ENCODE measurements around the gene PDCD7.
"Not testable (repeated sequence)": the region's sequence is repeated elsewhere in the genome, so short reads cannot be mapped to it uniquely, and the experiment has no call there.

Gene PDCD7

DNA sequence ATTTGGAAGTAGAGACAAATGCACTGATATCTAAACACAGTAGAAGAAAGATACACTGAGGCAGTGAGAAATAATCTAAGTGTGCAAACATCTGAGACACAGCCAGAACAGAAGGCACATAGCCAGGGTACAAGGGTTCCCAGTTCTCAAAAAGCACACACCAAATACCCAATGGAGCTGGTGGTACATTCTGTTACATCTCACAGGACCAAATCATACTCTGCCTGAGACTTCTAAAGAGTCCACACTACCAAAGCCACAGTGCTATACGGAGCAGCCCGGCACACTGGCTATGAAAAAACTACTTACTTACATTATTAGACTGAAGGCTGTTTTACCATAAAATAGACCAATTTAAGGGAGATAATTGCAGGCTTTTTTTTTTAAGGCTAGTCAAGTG is 32.3 kb upstream of the PDCD7 start:
- DNase-seq (ENCODE audit: insufficient read length, low spot score) (no peak), FAIRE-seq (no peak)
- TF ChIP-seq PAX5 (IDR thresholded peaks at IDR 0.05; ENCODE audit: insufficient read depth, low read length, severe bottlenecking) (no peak), POLR2AphosphoS5 (IDR thresholded peaks at IDR 0.05; ENCODE audit: low read depth, low read length) (no peak), SPI1 (IDR thresholded peaks at IDR 0.05; ENCODE audit: low read depth, low read length) (no peak), TAF1 (IDR thresholded peaks at IDR 0.05; ENCODE audit: low read depth, low read length) (no peak), POU2F2 (IDR thresholded peaks at IDR 0.05; ENCODE audit: low read depth, low read length) (no peak), POLR2A (IDR thresholded peaks at IDR 0.05; ENCODE audit: low read depth, low read length) (no peak)

DNA sequence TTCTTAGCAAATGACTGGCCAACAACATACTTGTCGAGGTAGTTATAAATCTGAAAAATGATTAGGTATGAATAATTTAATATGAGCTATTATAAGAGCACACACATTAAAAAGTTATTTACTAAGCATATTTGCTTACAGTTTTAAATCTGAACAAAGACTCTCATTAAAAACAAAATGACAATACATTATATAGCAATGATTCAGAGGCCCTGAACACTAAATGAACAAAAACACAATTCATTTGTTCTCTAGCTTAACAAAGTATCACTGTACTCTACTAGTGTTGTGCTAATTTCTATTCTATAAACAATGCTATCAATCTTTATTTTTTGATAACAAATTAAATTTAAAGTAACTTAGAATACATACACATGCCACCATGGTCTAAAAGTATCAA is 30.5 kb upstream of the PDCD7 start:
- no peak for DNase-seq (ENCODE audit: insufficient read length, low spot score)
- TF ChIP-seq POLR2AphosphoS5 (IDR thresholded peaks at IDR 0.05; ENCODE audit: low read depth, low read length), result no peak
- FAIRE-seq, result no peak

DNA sequence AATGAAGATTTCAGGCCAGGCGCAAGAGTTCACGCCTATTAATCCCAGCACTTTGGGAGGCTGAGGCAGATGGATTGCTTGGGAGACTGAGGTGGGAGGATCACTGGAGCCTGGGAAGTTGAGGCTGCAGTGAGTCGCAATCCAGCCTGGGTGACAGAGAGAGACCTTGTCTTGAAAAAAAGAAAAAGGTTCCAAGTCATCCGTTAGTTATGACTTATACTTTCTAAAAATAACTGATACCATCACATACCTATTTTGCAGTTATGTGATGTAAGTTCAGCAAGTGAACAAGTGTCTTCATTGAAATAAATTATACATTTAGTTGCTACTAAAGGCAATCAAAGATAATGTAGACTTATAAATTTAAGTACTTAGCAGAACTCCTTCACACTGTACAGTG is 29.4 kb upstream of the PDCD7 start:
- FAIRE-seq (no peak), DNase-seq (ENCODE audit: insufficient read length, low spot score) (no peak)
- no peak for TF ChIP-seq POU2F2 (IDR thresholded peaks at IDR 0.05; ENCODE audit: low read depth, low read length)
- no peak for TF ChIP-seq POLR2AphosphoS5 (IDR thresholded peaks at IDR 0.05; ENCODE audit: low read depth, low read length)
- no peak for TF ChIP-seq PAX5 (IDR thresholded peaks at IDR 0.05; ENCODE audit: insufficient read depth, low read length, severe bottlenecking)
- no peak for TF ChIP-seq SPI1 (IDR thresholded peaks at IDR 0.05; ENCODE audit: low read depth, low read length)
- TF ChIP-seq POLR2A (IDR thresholded peaks at IDR 0.05; ENCODE audit: low read depth, low read length), result no peak
- no peak for TF ChIP-seq TAF1 (IDR thresholded peaks at IDR 0.05; ENCODE audit: low read depth, low read length)

DNA sequence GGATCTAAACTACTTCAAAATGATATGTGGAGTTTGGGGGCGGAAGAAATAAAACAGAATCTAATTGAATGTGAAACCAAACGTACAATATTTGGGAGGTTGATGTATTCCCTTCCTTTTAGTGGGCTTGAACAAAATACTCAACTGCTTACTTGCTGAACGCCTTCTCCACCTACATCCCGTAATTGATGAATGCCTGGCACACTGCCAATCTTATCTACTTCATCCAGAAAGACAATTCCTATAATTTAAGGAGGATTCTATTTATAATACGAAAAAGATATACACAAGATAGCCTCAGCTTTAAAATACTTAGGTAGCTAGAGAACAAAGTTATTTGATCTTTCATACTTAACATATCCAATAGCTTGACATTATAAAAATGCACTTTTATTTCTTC is 23.1 kb upstream of the PDCD7 start:
- DNase-seq (ENCODE audit: insufficient read length, low spot score) (no peak), FAIRE-seq (no peak)
- no peak for TF ChIP-seq SPI1 (IDR thresholded peaks at IDR 0.05; ENCODE audit: low read depth, low read length)
- no peak for TF ChIP-seq POU2F2 (IDR thresholded peaks at IDR 0.05; ENCODE audit: low read depth, low read length)
- TF ChIP-seq PAX5 (IDR thresholded peaks at IDR 0.05; ENCODE audit: insufficient read depth, low read length, severe bottlenecking), result no peak
- TF ChIP-seq TAF1 (IDR thresholded peaks at IDR 0.05; ENCODE audit: low read depth, low read length), result no peak
- TF ChIP-seq POLR2A (IDR thresholded peaks at IDR 0.05; ENCODE audit: low read depth, low read length), result no peak
- TF ChIP-seq POLR2AphosphoS5 (IDR thresholded peaks at IDR 0.05; ENCODE audit: low read depth, low read length), result no peak

DNA sequence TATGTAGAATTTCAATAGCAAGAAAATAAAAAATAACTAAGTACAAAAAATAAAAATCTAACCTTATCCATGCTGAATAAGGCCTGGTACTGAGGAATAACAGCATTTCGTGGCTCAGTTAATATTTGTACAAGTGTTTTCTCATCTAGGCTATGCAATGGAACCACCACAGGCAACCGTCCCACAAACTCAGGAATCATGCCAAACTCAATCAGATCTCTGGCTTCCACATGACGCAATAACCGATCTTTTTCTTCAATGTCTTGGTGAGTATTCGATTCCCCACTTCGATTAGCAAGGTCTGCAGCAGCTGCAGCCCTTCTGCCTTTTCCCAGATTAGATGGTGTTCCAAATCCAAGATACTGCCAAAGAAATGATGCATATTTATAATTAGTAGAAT is 21.1 kb upstream of the PDCD7 start:
- FAIRE-seq, result no peak
- no peak for TF ChIP-seq POLR2A (IDR thresholded peaks at IDR 0.05; ENCODE audit: low read depth, low read length)
- TF ChIP-seq SPI1 (IDR thresholded peaks at IDR 0.05; ENCODE audit: low read depth, low read length), result no peak
- TF ChIP-seq TAF1 (IDR thresholded peaks at IDR 0.05; ENCODE audit: low read depth, low read length), result no peak
- TF ChIP-seq POLR2AphosphoS5 (IDR thresholded peaks at IDR 0.05; ENCODE audit: low read depth, low read length), result no peak
- TF ChIP-seq POU2F2 (IDR thresholded peaks at IDR 0.05; ENCODE audit: low read depth, low read length), result no peak
- TF ChIP-seq PAX5 (IDR thresholded peaks at IDR 0.05; ENCODE audit: insufficient read depth, low read length, severe bottlenecking), result no peak
- no peak for DNase-seq (ENCODE audit: insufficient read length, low spot score)

DNA sequence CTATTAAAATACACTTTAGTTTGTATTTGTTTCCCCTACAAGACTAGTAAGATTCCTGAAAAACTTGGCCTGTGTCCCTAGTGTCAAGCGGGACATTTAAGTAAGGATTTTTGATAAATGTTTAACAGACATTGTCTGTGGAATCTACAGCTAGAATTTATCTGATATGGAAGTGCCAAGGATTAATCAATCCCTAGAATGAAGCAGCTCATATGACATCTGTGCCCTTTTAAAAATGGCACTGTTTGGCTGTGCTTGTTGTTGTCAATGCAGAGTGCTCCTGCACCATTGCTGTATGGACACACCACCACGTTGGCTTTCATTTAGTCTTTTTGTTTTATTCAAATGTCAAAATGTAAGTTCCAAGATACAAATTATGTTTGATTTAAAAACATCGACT is 14.3 kb upstream of the PDCD7 start:
- TF ChIP-seq POLR2AphosphoS5 (IDR thresholded peaks at IDR 0.05; ENCODE audit: low read depth, low read length), result no peak
- no peak for TF ChIP-seq POLR2A (IDR thresholded peaks at IDR 0.05; ENCODE audit: low read depth, low read length)
- TF ChIP-seq PAX5 (IDR thresholded peaks at IDR 0.05; ENCODE audit: insufficient read depth, low read length, severe bottlenecking), result no peak
- no peak for TF ChIP-seq TAF1 (IDR thresholded peaks at IDR 0.05; ENCODE audit: low read depth, low read length)
- no peak for TF ChIP-seq SPI1 (IDR thresholded peaks at IDR 0.05; ENCODE audit: low read depth, low read length)
- TF ChIP-seq POU2F2 (IDR thresholded peaks at IDR 0.05; ENCODE audit: low read depth, low read length), result no peak
- no peak for FAIRE-seq

DNA sequence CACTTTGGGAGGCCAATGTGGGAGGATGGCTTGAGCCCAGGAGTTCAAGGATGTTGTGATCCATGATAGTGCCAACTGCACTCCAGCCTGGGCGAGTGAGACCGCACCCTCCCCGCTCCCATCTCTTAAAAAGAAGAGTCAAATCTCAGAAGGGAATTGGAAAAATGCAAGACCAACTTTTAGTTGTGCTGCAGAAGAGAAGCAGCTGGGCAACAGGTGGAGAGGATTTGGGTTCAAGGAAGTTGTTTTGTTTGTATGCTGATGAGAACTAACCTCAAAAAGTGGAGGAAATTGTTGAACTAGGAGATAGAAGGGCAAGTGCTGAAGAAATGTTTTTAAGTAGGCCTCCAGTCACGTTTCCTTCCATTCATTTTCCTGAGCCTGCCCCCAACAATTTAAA is 12.8 kb upstream of the PDCD7 start:
- no peak for FAIRE-seq
- TF ChIP-seq POLR2A (IDR thresholded peaks at IDR 0.05; ENCODE audit: low read depth, low read length) (no peak), SPI1 (IDR thresholded peaks at IDR 0.05; ENCODE audit: low read depth, low read length) (no peak), PAX5 (IDR thresholded peaks at IDR 0.05; ENCODE audit: insufficient read depth, low read length, severe bottlenecking) (no peak), POU2F2 (IDR thresholded peaks at IDR 0.05; ENCODE audit: low read depth, low read length) (no peak), TAF1 (IDR thresholded peaks at IDR 0.05; ENCODE audit: low read depth, low read length) (no peak), POLR2AphosphoS5 (IDR thresholded peaks at IDR 0.05; ENCODE audit: low read depth, low read length) (no peak)
- DNase-seq (ENCODE audit: insufficient read length, low spot score), result no peak

More for the DNA sequence above, 14.3 kb upstream of the PDCD7 start:
- no peak for DNase-seq (ENCODE audit: insufficient read length, low spot score)

DNA sequence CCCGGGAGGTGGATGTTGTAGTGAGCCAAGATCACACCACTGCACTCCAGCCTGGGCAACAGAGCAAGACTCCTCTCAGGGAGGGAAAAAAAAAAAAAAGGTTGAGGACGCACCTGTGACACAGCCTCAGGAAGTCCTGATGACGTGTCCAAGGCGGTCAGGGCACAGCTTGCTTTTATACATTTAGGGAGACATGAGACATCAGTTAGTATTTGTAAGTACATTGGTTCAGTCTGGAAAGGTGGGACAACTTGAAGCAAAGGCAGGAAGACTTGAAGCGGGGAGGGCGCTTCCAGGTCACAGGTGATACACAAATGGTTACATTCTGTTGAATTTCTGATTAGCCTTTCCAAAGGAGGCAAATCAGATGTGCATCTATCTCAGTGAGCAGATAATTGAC is 5.0 kb upstream of the PDCD7 start:
- not testable (repeated sequence) for DNase-seq (ENCODE audit: insufficient read length, low spot score); FAIRE-seq

DNA sequence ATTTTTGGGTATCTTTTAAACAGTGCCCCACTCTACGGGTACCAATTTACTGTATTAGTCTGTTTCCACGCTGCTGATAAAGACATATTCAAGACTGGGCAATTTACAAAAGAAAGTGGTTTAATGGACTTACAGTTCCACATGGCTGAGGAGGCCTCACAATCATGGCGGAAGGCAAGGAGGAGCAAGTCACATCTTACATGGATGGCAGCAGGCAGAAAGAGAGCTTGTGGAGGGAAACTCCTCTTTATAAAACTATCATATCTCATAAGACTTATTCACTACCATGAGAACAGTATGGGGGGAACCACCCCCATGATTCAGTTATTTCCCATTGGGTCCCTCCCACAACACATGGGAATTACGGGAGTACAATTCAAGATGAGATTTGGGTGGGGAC is 4.3 kb upstream of the PDCD7 start:
- FAIRE-seq; DNase-seq (ENCODE audit: insufficient read length, low spot score): not testable (repeated sequence)

DNA sequence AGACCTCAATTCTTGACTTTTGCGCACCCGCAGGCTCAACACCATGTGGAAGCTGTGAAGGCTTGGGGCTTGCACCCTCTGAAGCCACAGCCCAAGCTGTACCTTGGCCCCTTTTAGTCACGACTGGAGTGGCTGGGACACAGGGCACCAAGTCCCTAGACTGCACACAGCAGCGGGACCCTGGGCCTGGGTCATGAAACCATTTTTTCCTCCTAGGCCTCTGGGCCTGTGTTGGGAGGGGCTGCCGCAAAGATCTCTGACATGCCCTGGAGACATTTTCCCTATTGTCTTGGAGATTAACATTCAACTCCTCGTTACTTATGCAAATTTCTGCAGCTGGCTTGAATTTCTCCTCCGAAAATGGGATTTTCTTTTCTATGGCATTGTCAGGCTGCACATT is 3.5 kb upstream of the PDCD7 start:
- not testable (repeated sequence) for DNase-seq (ENCODE audit: insufficient read length, low spot score); FAIRE-seq

DNA sequence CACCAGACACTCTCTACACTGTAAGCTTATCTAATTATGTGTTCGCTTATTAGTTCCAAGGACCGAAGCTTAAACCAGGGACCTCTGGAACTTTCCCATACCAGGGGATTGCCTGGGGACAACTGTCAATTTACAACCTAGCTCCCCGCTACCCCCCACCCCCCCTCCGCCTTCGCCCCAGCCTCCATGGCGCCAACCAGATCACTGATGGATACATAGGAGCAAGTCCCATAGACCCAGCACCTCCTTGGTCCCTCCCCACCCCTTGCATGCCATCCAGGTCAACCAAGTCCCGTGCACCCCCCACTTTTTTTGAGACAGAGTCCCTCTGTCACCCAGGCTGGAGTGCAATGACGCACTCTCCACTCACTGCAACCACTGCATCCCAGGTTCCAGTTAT is 930 bp upstream of the PDCD7 start:
- TF ChIP-seq SPI1 (IDR thresholded peaks at IDR 0.05; ENCODE audit: low read depth, low read length) (no peak), TAF1 (IDR thresholded peaks at IDR 0.05; ENCODE audit: low read depth, low read length) (no peak), POU2F2 (IDR thresholded peaks at IDR 0.05; ENCODE audit: low read depth, low read length) (no peak), POLR2AphosphoS5 (IDR thresholded peaks at IDR 0.05; ENCODE audit: low read depth, low read length) (no peak), PAX5 (IDR thresholded peaks at IDR 0.05; ENCODE audit: insufficient read depth, low read length, severe bottlenecking) (no peak), POLR2A (IDR thresholded peaks at IDR 0.05; ENCODE audit: low read depth, low read length) (no peak)
- DNase-seq (ENCODE audit: insufficient read length, low spot score), result no peak
- FAIRE-seq, result no peak

All from GM12891 (cell line).